A549 (cell line): Measurements from ENCODE around the gene CACNA2D2. TPM values are rescaled to one million over a fixed set of nuclear protein-coding genes. Genes with fewer than 3 reads are reported as not detected.

Source experiments
- ATAC-seq, 2 experiments: fragments of 200-7000 bp in 1 of 2; fragments of >200 bp in 1 of 2; cut with Nextera tagmentation in 1 of 2; cut with Tn5 transposase in 1 of 2; 3 replicates each; pipeline versions ENCODE4 v1.8.0 to v1.9.1; 2018 to 2020; ENCODE audit warnings: mild to moderate bottlenecking in 1 of 2, moderate library complexity in 1 of 2
- CTCF ChIA-PET: fragments of 300-600 bp; sonication (Branson Sonifier 250); formaldehyde crosslinking; extraction: SDS; loops from one replicate; lab custom pipeline; 2021; ENCODE audit warnings: antibody characterized with exemption, inconsistent platforms; lab: Yijun Ruan, JAX
- POLR2A ChIA-PET: fragments of 350-600 bp; formaldehyde crosslinking; extraction: SDS; loops from one replicate; lab custom pipeline; 2021; ENCODE audit warnings: antibody characterized with exemption, inconsistent platforms; lab: Yijun Ruan, JAX
- DNase-seq, 2 experiments: peaks; one replicate each; pipeline versions ENCODE4 v3.0.0 to v3.0.0-alpha.2; 2011 to 2016; ENCODE audit warnings: low read depth in 1 of 2, low spot score in 1 of 2
- FAIRE-seq: peaks from 2 replicates; lab custom pipeline; 2011; peaks lifted over from hg19 to GRCh38; lab: Jason Lieb, UNC
- H3K27ac ChIP-seq, 2 experiments: fragments of >200 bp; sonication (Bioruptor Twin); formaldehyde crosslinking; 3 replicates each; pipeline ENCODE4 v1.5.1; 2016 to 2017
- H3K4me1 ChIP-seq: fragments of >200 bp; sonication (Bioruptor Twin); formaldehyde crosslinking; 3 replicates; pipeline ENCODE4 v1.6.1; 2016
- H3K4me2 ChIP-seq: fragments of >200 bp; sonication (Bioruptor Twin); formaldehyde crosslinking; 3 replicates; pipeline ENCODE4 v1.6.1; 2016
- H3K4me3 ChIP-seq: fragments of >200 bp; sonication (Bioruptor Twin); formaldehyde crosslinking; 3 replicates; pipeline ENCODE4 v1.5.1; 2016
- H3K9me3 ChIP-seq: fragments of >200 bp; sonication (Bioruptor Twin); formaldehyde crosslinking; 3 replicates; pipeline ENCODE4 v1.6.1; 2016
- BHLHE40 ChIP-seq: IDR thresholded peaks from 2 replicates; pipeline ENCODE4 v1.6.1; 2012; ENCODE audit warnings: low read depth, low read length, inconsistent platforms
- CBX2 ChIP-seq: fragments of 200-600 bp; sonication (generic); IDR thresholded peaks from 2 replicates; pipeline ENCODE4 v1.6.1; 2016; ENCODE audit warnings: low read depth, mild to moderate bottlenecking, borderline replicate concordance
- CHD2 ChIP-seq: fragments of 150-350 bp; IDR thresholded peaks from 2 replicates; pipeline ENCODE4 v1.6.1; 2014; ENCODE audit warnings: low read length; ENCODE audit not compliant: partially characterized antibody
- CHD4 ChIP-seq: fragments of 200-600 bp; sonication (generic); IDR thresholded peaks from 2 replicates; pipeline ENCODE4 v1.6.1; 2016; ENCODE audit warnings: antibody characterized with exemption, mild to moderate bottlenecking, borderline replicate concordance
- E2F6 ChIP-seq: IDR thresholded peaks from 2 replicates; pipeline ENCODE4 v1.6.1; 2012; ENCODE audit warnings: low read depth, borderline replicate concordance
- EHMT2 ChIP-seq: fragments of 200-600 bp; sonication (generic); IDR thresholded peaks from 2 replicates; pipeline ENCODE4 v1.6.1; 2016; ENCODE audit warnings: antibody characterized with exemption, low read depth, mild to moderate bottlenecking, moderate library complexity
- ESRRA ChIP-seq: fragments of 150-350 bp; IDR thresholded peaks from 2 replicates; pipeline ENCODE4 v1.6.1; 2014; ENCODE audit warnings: mild to moderate bottlenecking, low read length, borderline replicate concordance
- FOSB ChIP-seq: fragments of 250-450 bp; sonication (Bioruptor Pico); IDR thresholded peaks from 2 replicates; pipeline ENCODE4 v1.5.0; 2020; ENCODE audit warnings: mild to moderate bottlenecking, moderate library complexity
- FOXS1 ChIP-seq: fragments of 250-450 bp; sonication (Bioruptor Pico); IDR thresholded peaks from 2 replicates; pipeline ENCODE4 v1.5.0; 2020; ENCODE audit warnings: mild to moderate bottlenecking, moderate library complexity
- HEYL ChIP-seq: fragments of 250-450 bp; sonication (Bioruptor Pico); IDR thresholded peaks from 2 replicates; pipeline ENCODE4 v1.8.0; 2021; ENCODE audit warnings: mild to moderate bottlenecking, moderate library complexity
- JUNB ChIP-seq: fragments of >200 bp; sonication (Bioruptor Twin); formaldehyde crosslinking; IDR thresholded peaks from 2 replicates; pipeline ENCODE4 v1.6.1; 2016
- KDM1A ChIP-seq: fragments of 200-600 bp; sonication (generic); IDR thresholded peaks from 2 replicates; pipeline ENCODE4 v1.6.1; 2016; ENCODE audit warnings: low read depth, mild to moderate bottlenecking
- MAFK ChIP-seq: fragments of 450-650 bp; IDR thresholded peaks from 2 replicates; pipeline ENCODE4 v1.6.1; 2014; ENCODE audit not compliant: partially characterized antibody
- MAZ ChIP-seq: fragments of 150-350 bp; IDR thresholded peaks from 2 replicates; pipeline ENCODE4 v1.6.1; 2014; ENCODE audit warnings: antibody characterized with exemption, low read depth, low read length, borderline replicate concordance
- NR3C1 ChIP-seq: fragments of >200 bp; sonication (Bioruptor Twin); formaldehyde crosslinking; IDR thresholded peaks from 3 replicates; pipeline ENCODE4 v1.6.1; 2017
- PBX3 ChIP-seq: IDR thresholded peaks from 2 replicates; pipeline ENCODE4 v1.6.1; 2012
- POLR2A ChIP-seq: IDR thresholded peaks from 2 replicates; pipeline ENCODE4 v1.6.1; 2012; ENCODE audit warnings: mild to moderate bottlenecking, low read length
- RNF2 ChIP-seq: fragments of 200-600 bp; sonication (generic); IDR thresholded peaks from 2 replicates; pipeline ENCODE4 v1.6.1; 2016; ENCODE audit warnings: low read depth, mild to moderate bottlenecking, antibody characterized with exemption, moderate library complexity, borderline replicate concordance
- TFCP2L1 ChIP-seq: fragments of 250-450 bp; sonication (Bioruptor Pico); IDR thresholded peaks from 2 replicates; pipeline ENCODE4 v1.5.0; 2021; ENCODE audit warnings: mild to moderate bottlenecking
- USF2 ChIP-seq: fragments of 450-650 bp; IDR thresholded peaks from 2 replicates; pipeline ENCODE4 v1.6.1; 2014; ENCODE audit warnings: antibody characterized with exemption
- ZNF302 ChIP-seq: fragments of 250-450 bp; sonication (Bioruptor Pico); IDR thresholded peaks from 2 replicates; pipeline ENCODE4 v1.9.0; 2021; ENCODE audit warnings: inconsistent platforms, mild to moderate bottlenecking, moderate library complexity
- WGBS: methylation state at CpG from one replicate; pipeline ENCODE4 v1.1.6; 2017; ENCODE audit errors: missing lambda C conversion rate; 5-methylcytosine and 5-hydroxymethylcytosine counted together
- polyA plus RNA-seq, 4 experiments: library from polyadenylated mRNA; depleted of rRNA in 3 of 4; stranded (reverse); fragments of >200 nt; fragmentation: RNase III in 1 of 4; extraction: RNeasy Plus Mini Kit Qiagen cat#74134 plus additional on column Dnase treatment in 1 of 4; gene quantifications; 2 replicates in 3 of 4; 3 replicates in 1 of 4; pipeline ENCODE4 v1.2.3, GENCODE V29; 2011 to 2017

The CACNA2D2 gene
- polyA plus RNA-seq, 2 of the 4 experiments (the other 2 are of a cell fraction) = 0.21 to 0.75 TPM

GRCh38 chr3:50345586-50346234 is 157.7 kb downstream of the CACNA2D2 start, which contains the start of gene ZMYND10 (continued):
- TF ChIP-seq USF2 = no peak
- no peak for TF ChIP-seq NR3C1
- TF ChIP-seq BHLHE40 = no peak
- no peak for TF ChIP-seq CBX2
- TF ChIP-seq E2F6 = no peak
- no peak for TF ChIP-seq MAZ

- Histone ChIP-seq H3K9me3 (no peaks in the 10 kb centered on the region), H3K4me2 (peak overlapping the region; percentile 96), H3K4me1 (peaks cover 12% of the 10 kb centered on the region; the same call in 1 of the 3 replicates), H3K27ac (peak overlapping the region in 1 of 2 experiments; percentile 77; a peak in 3 of 6 replicates), H3K4me3 (peak overlapping the region; percentile 45)
- ATAC-seq = no peak
- CTCF ChIA-PET = interaction anchor here (0.6 to 1.3 kb wide), 5 partner anchors 197 to 1109 kb away, joined by 3 to 4 read pairs (median 3); no protein-coding TSS in a partner anchor
- POLR2A ChIA-PET = no interaction called here
- FAIRE-seq = no peak
- WGBS = 77% methylated on average over 5 of the region's 8 CpGs
- no peak for DNase-seq
- no peak for TF ChIP-seq CHD2
- no peak for TF ChIP-seq TFCP2L1 (CRISPR knock-in tag)
- TF ChIP-seq ZNF302 (CRISPR knock-in tag) = no peak
- no peak for TF ChIP-seq FOXS1 (CRISPR knock-in tag)
- TF ChIP-seq JUNB = no peak
- TF ChIP-seq RNF2 = no peak
- no peak for TF ChIP-seq ESRRA
- TF ChIP-seq KDM1A = no peak
- no peak for TF ChIP-seq FOSB (CRISPR knock-in tag)
- TF ChIP-seq PBX3 = no peak
- no peak for TF ChIP-seq HEYL (CRISPR knock-in tag)
- no peak for TF ChIP-seq POLR2A
Observed at GRCh38 chr3:50345008-50345407, 158.4 kb downstream of the CACNA2D2 start.

GRCh38 chr3:50342813-50343633 is 160.4 kb downstream of the CACNA2D2 start:
- FAIRE-seq (no peak), ATAC-seq (peak; percentile 21 to 22; a peak in 2 of 6 replicates), DNase-seq (no peak)
- no peak overlapping the region for H3K27ac ChIP-seq
- no peak overlapping the region for H3K4me3 ChIP-seq
- WGBS = 72% methylated on average over 7 of the region's 13 CpGs
- H3K9me3 ChIP-seq = no peaks in the 10 kb centered on the region
- peaks cover 7% of the 10 kb centered on the region for H3K4me1 ChIP-seq
- POLR2A ChIA-PET = no interaction called here
- CTCF ChIA-PET = interaction anchor here (0.5 kb wide), 1 partner anchor 9 kb away, joined by 3 read pairs; no protein-coding TSS in a partner anchor
- H3K4me2 ChIP-seq = no peak overlapping the region
- no peak for TF ChIP-seq BHLHE40
- no peak for TF ChIP-seq EHMT2
- TF ChIP-seq CBX2 = no peak
- no peak for TF ChIP-seq MAFK
- no peak for TF ChIP-seq POLR2A
- no peak for TF ChIP-seq CHD4
- no peak for TF ChIP-seq PBX3
